Neural crest cell (in vitro differentiated cells): ENCODE data around the gene CATSPERE. TPM values are rescaled to one million over a fixed set of nuclear protein-coding genes. Genes with fewer than 3 reads are reported as not detected.
"Not testable (repeated sequence)": the region's sequence is repeated elsewhere in the genome, so short reads cannot be mapped to it uniquely, and the experiment has no call there.

Experiments
- DNase-seq: peaks from one replicate; pipeline ENCODE4 v3.0.0; 2021; ENCODE audit warnings: low read depth, mixed read lengths, low spot score
- H3K27ac Mint-ChIP-seq: one replicate; pipeline ENCODE4 v1.8.0; 2021; ENCODE audit warnings: mild to moderate bottlenecking, mixed read lengths; ENCODE audit not compliant: unreplicated experiment
- H3K27me3 Mint-ChIP-seq: 2 replicates; pipeline ENCODE4 v1.8.0; 2021; ENCODE audit warnings: low read depth, mild to moderate bottlenecking, mixed read lengths
- H3K36me3 Mint-ChIP-seq: 2 replicates; pipeline ENCODE4 v1.8.0; 2021; ENCODE audit warnings: low read depth, mild to moderate bottlenecking, mixed read lengths
- H3K4me1 Mint-ChIP-seq: 2 replicates; pipeline ENCODE4 v1.8.0; 2021; ENCODE audit warnings: mixed read lengths
- H3K4me3 Mint-ChIP-seq: one replicate; pipeline ENCODE4 v1.8.0; 2021; ENCODE audit warnings: mild to moderate bottlenecking, mixed read lengths
- H3K9me3 Mint-ChIP-seq: 2 replicates; pipeline ENCODE4 v1.8.0; 2021; ENCODE audit warnings: mixed read lengths
- CTCF ChIP-seq: fragments of 200-600 bp; sonication (generic); conservative IDR thresholded peaks from 2 replicates; pipeline ENCODE4 v1.5.0; 2021; ENCODE audit warnings: antibody characterized with exemption, mild to moderate bottlenecking
- total RNA-seq: library from RNA; stranded (reverse); gene quantifications from 2 replicates; pipeline ENCODE4 v1.2.1, GENCODE V29; 2021

Gene CATSPERE
- total RNA-seq, 1 donor from 2014 or later: 0.44 TPM

GRCh38 chr1:244660595-244660994 lies 199.5 kb downstream of the CATSPERE start:
- DNase-seq: no peak
- H3K4me3 Mint-ChIP-seq: no peak overlapping the region
- H3K4me1 Mint-ChIP-seq: peaks cover 6% of the 10 kb centered on the region
- no peaks in the 10 kb centered on the region for H3K9me3 Mint-ChIP-seq
- no peaks in the 10 kb centered on the region for H3K27me3 Mint-ChIP-seq
- TF ChIP-seq CTCF: no peak
- H3K36me3 Mint-ChIP-seq: peaks cover 31% of the 10 kb centered on the region
- no peak overlapping the region for H3K27ac Mint-ChIP-seq

GRCh38 chr1:244661569-244662312 lies 200.7 kb downstream of the CATSPERE start:
- H3K36me3 Mint-ChIP-seq: peaks cover 31% of the 10 kb centered on the region
- not testable (repeated sequence) for H3K27me3 Mint-ChIP-seq, DNase-seq, H3K4me1 Mint-ChIP-seq, H3K27ac Mint-ChIP-seq, H3K9me3 Mint-ChIP-seq, H3K4me3 Mint-ChIP-seq

GRCh38 chr1:244662599-244662998 lies 201.5 kb downstream of the CATSPERE start:
- peaks cover 6% of the 10 kb centered on the region for H3K4me1 Mint-ChIP-seq
- no peak for TF ChIP-seq CTCF
- no peak overlapping the region for H3K27ac Mint-ChIP-seq
- no peaks in the 10 kb centered on the region for H3K9me3 Mint-ChIP-seq
- DNase-seq: no peak
- no peaks in the 10 kb centered on the region for H3K27me3 Mint-ChIP-seq
- no peak overlapping the region for H3K4me3 Mint-ChIP-seq
- H3K36me3 Mint-ChIP-seq: peaks cover 25% of the 10 kb centered on the region

- Mint-ChIP-seq H3K4me1 (no peaks in the 10 kb centered on the region), H3K4me3 (no peak overlapping the region), H3K36me3 (peaks cover 15% of the 10 kb centered on the region), H3K27ac (no peak overlapping the region), H3K27me3 (no peaks in the 10 kb centered on the region), H3K9me3 (no peaks in the 10 kb centered on the region)
- no peak for DNase-seq
- no peak for TF ChIP-seq CTCF
These were observed 203.3 kb downstream of the CATSPERE start for GRCh38 chr1:244664353-244664752.

GRCh38 chr1:244665771-244666217 lies 204.7 kb downstream of the CATSPERE start:
- H3K4me3 Mint-ChIP-seq: no peak overlapping the region
- no peak for DNase-seq
- no peak for TF ChIP-seq CTCF
- peaks cover 9% of the 10 kb centered on the region for H3K36me3 Mint-ChIP-seq
- H3K4me1 Mint-ChIP-seq: no peaks in the 10 kb centered on the region
- no peak overlapping the region for H3K27ac Mint-ChIP-seq
- no peaks in the 10 kb centered on the region for H3K27me3 Mint-ChIP-seq
- no peaks in the 10 kb centered on the region for H3K9me3 Mint-ChIP-seq

- H3K27ac Mint-ChIP-seq, H3K4me3 Mint-ChIP-seq, DNase-seq, H3K27me3 Mint-ChIP-seq, H3K4me1 Mint-ChIP-seq, H3K9me3 Mint-ChIP-seq: not testable (repeated sequence)
- H3K36me3 Mint-ChIP-seq: peaks cover 14% of the 10 kb centered on the region
These were observed 205.8 kb downstream of the CATSPERE start for GRCh38 chr1:244666672-244667418.
